LNCAP (cell line): ENCODE data around the gene CIT.

ENCODE experiments used
- TF ChIP-seq, protein P1 (sequence below): fragments of 450-650 bp; IDR thresholded peaks from 2 replicates; pipeline ENCODE4 v1.5.1; 2017; ENCODE audit warnings: mild to moderate bottlenecking

Gene CIT

DNA sequence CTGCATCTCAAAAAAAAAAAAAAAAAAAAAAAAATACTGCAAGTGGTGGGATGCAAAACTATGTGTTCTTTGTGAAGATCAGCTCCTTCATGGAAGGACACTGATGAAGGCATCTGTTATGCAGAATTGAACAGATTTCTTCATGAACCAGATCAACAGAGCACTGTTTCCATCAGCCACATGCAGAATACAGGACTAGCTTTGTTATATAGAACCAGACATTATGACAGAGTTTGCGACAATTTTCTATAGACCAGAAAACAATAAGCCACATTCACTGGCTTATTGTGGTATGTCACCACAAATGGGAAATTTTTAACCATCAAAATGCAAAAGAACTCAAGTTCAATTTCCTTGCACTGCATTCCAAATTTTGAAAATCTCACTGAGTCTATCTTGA, 34.7 kb downstream of the CIT start:
- TF ChIP-seq, protein P1, sequence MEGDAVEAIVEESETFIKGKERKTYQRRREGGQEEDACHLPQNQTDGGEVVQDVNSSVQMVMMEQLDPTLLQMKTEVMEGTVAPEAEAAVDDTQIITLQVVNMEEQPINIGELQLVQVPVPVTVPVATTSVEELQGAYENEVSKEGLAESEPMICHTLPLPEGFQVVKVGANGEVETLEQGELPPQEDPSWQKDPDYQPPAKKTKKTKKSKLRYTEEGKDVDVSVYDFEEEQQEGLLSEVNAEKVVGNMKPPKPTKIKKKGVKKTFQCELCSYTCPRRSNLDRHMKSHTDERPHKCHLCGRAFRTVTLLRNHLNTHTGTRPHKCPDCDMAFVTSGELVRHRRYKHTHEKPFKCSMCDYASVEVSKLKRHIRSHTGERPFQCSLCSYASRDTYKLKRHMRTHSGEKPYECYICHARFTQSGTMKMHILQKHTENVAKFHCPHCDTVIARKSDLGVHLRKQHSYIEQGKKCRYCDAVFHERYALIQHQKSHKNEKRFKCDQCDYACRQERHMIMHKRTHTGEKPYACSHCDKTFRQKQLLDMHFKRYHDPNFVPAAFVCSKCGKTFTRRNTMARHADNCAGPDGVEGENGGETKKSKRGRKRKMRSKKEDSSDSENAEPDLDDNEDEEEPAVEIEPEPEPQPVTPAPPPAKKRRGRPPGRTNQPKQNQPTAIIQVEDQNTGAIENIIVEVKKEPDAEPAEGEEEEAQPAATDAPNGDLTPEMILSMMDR = no peak

DNA sequence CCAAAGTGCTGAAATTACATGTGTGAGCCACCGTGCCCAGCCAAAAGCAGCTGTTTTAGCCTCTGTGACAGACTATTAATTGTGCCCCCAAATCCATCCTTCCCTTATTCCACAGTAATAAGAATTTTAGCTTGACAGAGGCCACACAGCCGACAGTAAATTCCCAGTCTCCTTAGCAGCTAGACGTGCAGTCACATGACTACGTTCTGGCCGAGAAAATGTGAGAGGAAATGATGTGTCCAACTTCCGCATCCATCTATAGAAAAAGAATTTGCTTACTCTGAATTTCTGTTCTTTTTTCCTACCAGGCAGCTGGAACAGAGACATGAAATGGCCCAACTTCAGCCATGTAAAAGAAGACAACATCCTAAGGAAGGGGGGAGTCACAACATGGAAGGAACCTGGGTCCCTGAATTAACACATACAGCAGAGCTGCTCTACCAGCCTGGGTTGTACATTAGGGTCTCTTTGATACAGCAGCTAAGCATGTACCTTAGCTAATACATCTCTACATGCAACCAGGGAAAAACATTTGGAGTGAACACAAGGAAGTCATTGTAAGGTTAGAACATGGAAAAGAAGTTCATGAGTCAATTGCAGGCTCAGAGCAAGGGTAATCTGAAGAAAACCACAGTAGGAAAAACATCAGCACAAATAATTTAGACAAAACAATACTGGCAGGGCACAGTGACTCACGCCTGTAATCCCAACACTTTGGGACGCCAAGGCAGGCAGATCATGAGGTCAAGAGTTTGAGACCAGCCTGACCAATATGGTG, 35.5 kb downstream of the CIT start:
- TF ChIP-seq, protein P1 = no peak

DNA sequence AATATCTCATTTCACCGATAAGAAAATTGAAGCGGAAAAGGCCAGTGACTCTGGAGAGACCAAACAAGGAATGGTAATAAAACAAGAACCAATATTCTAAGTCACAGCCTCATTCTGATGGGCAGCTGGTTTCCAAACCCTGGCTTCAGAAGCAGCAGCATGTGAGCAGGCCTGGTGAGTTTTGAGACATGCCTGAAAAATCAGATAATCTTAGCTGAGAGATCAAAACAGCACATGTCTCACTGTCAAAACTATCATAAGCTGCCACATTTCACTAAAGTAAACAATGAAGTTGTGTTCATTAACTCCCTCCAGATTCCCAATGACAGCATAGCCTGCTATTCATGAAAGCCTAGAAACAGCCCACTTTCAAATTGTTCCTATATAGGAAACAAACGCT, 36.5 kb downstream of the CIT start:
- TF ChIP-seq, protein P1 = no peak

DNA sequence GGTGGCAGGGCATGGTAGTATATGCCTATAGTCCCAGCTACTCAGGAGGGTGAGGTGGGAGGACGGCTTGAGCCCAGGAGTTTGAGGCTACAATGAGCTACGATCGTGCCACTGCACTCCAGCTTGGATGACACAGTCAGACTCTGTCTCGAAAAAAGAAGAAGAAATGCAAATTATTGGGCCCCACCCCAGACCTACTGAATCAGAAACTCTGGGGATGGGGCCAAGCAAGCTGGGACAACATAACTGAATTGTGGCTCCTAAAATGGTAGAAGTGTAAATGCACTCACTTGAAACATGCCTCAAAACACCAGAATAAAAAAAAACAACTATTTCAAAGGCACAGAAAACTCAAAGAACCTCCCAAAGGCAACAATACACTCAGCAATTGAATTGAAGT, 37.0 kb downstream of the CIT start:
- TF ChIP-seq, protein P1 = no peak

DNA sequence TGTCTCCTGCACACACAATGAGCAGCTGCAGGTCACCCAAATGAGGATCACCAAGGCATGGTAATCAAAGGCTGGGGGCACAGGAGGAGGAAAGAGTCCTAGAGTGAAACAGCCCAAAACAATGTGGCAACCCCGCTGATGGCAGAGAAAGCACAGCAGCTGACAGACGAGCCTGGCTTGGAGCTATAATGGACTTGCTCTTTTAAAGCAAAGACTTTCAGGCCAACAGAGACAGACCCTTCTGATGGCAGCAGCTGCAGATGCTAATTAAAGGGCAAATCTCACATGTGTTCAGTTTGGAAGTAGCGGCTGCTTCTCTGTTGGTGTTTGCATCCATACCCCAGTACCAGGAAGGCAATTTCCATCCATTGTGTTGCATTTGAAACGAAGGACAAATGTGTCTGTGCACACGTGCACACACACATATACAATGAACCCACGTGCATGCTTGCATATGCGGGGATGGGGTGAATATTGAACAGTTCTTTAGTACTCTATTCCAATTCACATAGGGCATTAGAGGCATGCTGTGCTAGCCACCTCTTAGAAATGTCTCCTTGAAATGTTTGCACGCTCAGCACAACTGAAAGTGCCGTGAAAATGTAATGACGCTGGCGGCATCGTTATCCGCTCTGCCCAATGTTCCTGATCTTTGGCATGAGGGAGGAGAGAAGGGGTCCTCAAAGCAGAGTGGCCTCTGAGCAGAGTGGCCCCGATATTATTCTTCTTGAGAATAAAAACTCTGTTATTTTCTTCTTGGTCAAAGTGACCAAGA, 38.1 kb downstream of the CIT start:
- TF ChIP-seq, protein P1 = no peak

DNA sequence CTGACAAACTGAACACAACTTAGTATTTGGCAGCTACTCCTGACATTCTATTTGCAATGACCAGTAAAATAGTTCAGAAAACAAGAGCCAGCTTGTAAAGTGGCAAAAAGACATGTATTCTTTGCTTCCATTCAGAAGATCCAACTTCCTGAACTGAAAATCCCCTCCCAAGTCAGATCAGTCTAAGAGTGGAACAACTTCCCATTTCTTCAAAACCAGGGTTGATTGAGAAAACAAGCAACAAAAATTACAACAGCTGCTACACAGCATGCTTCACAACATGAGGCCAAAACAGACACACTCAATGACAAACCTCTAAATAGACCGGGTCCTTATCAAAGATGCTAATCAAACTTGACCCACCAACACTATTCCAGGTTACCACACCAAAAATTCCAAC, 40.3 kb downstream of the CIT start:
- TF ChIP-seq, protein P1 = no peak

DNA sequence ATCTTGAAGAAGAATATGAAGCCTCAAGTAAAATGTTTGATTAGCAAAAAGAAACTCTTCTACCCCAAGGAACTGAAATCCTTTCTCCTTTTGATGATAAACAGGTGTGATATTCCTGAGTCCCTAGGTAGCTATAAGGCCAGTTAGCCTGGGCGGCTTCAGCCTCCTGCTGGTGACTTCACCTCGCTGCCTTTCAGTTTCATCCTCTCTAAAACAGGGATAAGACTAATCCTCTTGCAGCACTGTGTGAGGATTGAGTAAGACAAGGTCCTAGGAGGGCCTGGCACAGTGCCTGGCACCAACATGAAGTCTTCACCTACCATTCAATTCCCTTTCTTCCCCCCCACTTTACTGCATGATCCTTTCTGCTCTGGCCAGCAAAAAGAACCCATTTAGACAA, 42.1 kb downstream of the CIT start:
- TF ChIP-seq, protein P1 = 0 out of 2 replicates have a peak, but pooled peaks have one; percentile 16
